Cardiac fibroblast (primary cell): ENCODE results near the gene OPCML.

Source experiments
- DNase-seq, 2 donors: peaks; one replicate each; pipeline versions ENCODE4 v3.0.0 to v3.0.0-alpha.2; 2010; ENCODE audit warnings: low read depth in 2 of 2
- H3K4me3 ChIP-seq, 2 donors: replicated peaks in 1 of 2; 1 replicate in 1 of 2; 2 replicates in 1 of 2; pipeline ENCODE4 v1.5.1; 2011; ENCODE audit warnings: low read depth in 2 of 2, low read length in 2 of 2, mild to moderate bottlenecking in 2 of 2, moderate library complexity in 1 of 2
- TF ChIP-seq, protein P1 (sequence below): IDR thresholded peaks from one replicate; pipeline ENCODE4 v1.5.1; 2011; ENCODE audit warnings: low read depth, mild to moderate bottlenecking, low read length, inconsistent platforms

Gene OPCML

DNA sequence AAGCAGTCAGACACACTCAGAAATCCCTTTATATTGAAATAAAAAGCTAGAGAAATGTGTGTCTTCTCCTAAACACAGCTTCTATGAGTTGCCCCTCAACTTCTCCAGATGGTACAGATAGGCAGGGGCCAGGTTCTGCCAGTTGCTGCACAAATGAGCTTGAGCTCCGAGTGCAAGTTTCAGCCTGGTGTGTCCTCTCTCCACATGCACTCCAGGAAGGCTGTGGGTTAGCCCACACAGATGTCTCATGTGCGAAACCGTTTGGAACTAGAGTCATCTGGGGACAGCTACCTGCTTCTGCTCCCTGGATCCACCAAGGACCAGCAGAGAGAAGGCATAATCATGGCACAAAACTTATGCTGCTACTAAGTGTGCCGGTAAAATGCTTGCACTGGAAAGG, 812.6 kb downstream of the OPCML start:
- no peak overlapping the region for H3K4me3 ChIP-seq
- no peak for DNase-seq
- TF ChIP-seq, protein P1, sequence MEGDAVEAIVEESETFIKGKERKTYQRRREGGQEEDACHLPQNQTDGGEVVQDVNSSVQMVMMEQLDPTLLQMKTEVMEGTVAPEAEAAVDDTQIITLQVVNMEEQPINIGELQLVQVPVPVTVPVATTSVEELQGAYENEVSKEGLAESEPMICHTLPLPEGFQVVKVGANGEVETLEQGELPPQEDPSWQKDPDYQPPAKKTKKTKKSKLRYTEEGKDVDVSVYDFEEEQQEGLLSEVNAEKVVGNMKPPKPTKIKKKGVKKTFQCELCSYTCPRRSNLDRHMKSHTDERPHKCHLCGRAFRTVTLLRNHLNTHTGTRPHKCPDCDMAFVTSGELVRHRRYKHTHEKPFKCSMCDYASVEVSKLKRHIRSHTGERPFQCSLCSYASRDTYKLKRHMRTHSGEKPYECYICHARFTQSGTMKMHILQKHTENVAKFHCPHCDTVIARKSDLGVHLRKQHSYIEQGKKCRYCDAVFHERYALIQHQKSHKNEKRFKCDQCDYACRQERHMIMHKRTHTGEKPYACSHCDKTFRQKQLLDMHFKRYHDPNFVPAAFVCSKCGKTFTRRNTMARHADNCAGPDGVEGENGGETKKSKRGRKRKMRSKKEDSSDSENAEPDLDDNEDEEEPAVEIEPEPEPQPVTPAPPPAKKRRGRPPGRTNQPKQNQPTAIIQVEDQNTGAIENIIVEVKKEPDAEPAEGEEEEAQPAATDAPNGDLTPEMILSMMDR, result no peak

DNA sequence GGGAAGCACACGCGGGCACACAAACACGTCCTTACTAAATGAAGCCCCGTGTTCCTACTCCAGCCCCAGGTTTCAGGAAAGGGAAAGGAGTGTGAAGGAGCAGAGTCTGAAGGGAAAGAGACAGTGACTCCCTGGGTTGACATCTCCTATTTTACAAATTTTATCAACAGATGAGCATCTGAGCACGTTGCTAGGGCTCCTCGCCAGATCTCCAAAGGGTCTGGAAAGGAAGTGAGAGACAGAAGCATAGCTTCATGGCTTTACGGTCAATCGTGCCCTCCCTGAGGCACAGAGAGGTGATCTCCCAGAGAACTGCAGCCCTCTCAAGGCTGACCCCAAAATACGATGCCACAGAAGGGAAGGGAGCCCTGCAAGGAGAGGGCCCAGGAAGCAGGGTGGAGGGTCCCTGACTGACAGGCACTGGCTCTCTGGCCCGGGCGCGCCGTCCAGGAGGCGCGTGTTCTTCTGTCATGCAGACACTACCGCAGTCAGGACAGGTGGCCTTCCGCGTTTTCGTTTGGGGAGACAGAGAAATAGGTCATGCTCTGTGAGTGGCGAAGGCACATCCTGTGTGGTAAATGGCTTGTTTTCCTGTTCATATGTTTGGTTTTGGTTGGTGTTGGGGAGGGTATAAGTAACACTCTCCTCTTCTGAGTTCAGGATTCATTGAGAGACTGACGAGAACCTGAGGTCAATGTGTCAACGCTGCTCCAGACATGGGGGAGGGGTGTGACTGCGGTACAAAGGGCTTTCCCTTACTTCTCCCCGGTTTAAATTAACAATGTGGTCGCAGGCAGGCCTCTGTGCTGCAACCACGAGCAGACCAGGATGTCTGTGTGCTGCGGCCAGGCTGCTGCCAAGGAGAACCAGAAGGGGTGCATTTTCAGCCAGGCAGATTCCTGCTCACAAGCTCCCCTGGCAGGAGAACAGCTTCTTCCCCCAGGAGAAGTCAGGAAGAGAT, 813.3 kb downstream of the OPCML start:
- H3K4me3 ChIP-seq, result no peak overlapping the region
- TF ChIP-seq, protein P1, result no peak
- peak; percentile 1 to 42 for DNase-seq

DNA sequence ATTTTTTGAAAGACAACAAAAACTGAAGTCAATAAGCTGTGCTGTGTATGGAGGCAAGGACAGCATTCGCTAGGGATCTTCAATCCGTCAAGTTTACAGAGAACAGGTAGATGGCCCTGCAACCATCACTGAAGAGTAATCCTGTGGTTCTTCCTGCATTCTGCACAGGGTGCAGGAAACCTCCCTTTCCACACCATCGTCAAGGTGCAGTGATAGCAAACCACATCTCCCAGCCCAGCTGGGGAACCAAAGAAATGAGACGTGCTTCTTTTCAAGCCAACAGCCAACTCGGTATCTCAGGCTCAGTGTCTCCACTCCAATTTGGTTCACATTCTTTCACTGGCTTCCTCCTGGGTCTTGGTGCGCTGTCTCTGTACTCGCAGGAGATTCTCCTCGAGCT, 814.5 kb downstream of the OPCML start:
- no peak for DNase-seq
- TF ChIP-seq, protein P1, result no peak
- no peak overlapping the region for H3K4me3 ChIP-seq

DNA sequence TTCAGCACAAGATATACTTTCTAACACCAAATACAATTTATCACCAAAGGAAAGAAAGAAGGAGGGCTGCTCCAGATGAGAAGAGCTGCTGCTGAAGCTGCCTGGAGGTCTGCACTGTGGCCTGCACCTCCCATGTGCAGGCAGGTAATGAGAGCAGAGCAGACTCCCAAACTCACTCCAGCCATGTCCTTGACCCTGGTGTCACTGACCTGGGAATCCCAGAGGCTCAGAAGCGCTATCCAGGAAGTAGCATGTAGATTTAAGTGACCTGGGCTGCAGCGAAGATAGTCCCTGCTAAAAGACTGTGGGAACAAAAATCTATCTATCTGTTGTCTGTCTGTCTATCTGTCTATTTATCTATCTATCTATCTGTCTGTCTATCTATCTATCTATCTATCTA, 816.3 kb downstream of the OPCML start:
- DNase-seq, result no peak
- H3K4me3 ChIP-seq, result no peak overlapping the region
- TF ChIP-seq, protein P1, result no peak

DNA sequence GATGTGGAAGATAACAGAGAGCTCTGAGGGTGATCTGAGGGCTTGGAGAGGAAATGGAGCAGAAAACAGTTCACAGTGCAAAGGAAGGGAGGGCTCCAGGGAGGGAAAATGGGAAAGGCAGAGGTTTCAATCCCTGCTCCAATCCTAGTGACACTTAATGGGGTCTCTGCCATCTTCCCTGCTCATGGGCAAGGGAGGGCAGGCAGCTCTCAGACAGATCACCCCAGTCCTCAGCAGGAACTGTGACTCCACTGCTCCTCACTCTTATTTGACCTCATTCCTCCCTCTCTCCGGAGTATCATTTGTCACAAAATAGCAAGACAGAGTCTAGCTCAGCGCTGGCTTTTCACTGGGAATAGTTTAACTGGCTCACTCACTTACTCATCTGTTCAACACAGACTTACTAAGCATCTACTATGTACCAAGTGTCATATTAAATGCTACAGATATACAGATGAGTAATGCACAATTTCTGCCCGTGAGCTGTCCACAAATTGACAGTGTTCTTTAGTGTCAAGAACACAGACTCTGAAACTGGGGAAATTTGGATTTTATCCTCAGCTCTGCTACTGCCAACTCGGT, 817.4 kb downstream of the OPCML start:
- DNase-seq, result peak in 1 of 2 donors; percentile 44
- no peak overlapping the region for H3K4me3 ChIP-seq
- TF ChIP-seq, protein P1, result no peak

DNA sequence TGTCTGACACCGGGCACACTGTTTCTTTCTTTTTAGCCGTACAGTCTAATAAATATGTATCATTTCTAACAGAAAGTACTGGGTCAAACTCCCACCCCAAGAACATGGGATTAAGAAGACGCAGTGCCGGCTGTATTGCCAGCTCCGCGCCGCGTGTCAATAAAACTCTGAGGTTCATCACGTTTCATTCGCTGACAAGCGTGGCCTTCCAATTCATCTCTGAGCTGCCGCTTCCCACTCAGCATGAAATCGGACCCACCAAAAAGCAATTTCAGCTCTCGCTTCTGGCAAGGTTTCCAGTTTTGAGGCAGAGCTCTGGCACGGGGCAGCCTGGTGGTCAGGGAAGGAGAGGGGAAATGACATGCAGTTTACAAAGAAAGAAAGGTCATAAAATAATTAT, 819.8 kb downstream of the OPCML start:
- no peak overlapping the region for H3K4me3 ChIP-seq
- DNase-seq, result no peak
- TF ChIP-seq, protein P1, result no peak
